Glutamatergic neuron (in vitro differentiated cells): ENCODE data around the gene DLG1. TPM values are rescaled to one million over a fixed set of nuclear protein-coding genes. Genes with fewer than 3 reads are reported as not detected.

ENCODE experiments used
- DNase-seq: peaks from one replicate; pipeline ENCODE4 v3.0.0; 2022
- H3K27ac Mint-ChIP-seq: one replicate; pipeline ENCODE4 v1.8.0; 2020; ENCODE audit warnings: mild to moderate bottlenecking, mixed read lengths, inconsistent platforms; ENCODE audit not compliant: unreplicated experiment
- H3K27me3 Mint-ChIP-seq: one replicate; pipeline ENCODE4 v1.8.0; 2020; ENCODE audit warnings: mild to moderate bottlenecking, moderate library complexity, mixed read lengths, inconsistent platforms; ENCODE audit not compliant: unreplicated experiment
- H3K36me3 Mint-ChIP-seq: one replicate; pipeline ENCODE4 v1.8.0; 2020; ENCODE audit warnings: mild to moderate bottlenecking, mixed read lengths, inconsistent platforms; ENCODE audit not compliant: unreplicated experiment
- H3K4me1 Mint-ChIP-seq: one replicate; pipeline ENCODE4 v1.8.0; 2020; ENCODE audit warnings: mild to moderate bottlenecking, low read depth, mixed read lengths, inconsistent platforms; ENCODE audit not compliant: unreplicated experiment
- H3K4me3 Mint-ChIP-seq: one replicate; pipeline ENCODE4 v1.8.0; 2020; ENCODE audit warnings: mild to moderate bottlenecking, mixed read lengths, inconsistent platforms; ENCODE audit not compliant: unreplicated experiment
- H3K9me3 Mint-ChIP-seq: one replicate; pipeline ENCODE4 v1.8.0; 2020; ENCODE audit warnings: mild to moderate bottlenecking, moderate library complexity, mixed read lengths, inconsistent platforms; ENCODE audit not compliant: unreplicated experiment
- CTCF ChIP-seq: fragments of 200-600 bp; sonication (generic); IDR thresholded peaks from one replicate; pipeline ENCODE4 v1.5.0; 2021; ENCODE audit not compliant: partially characterized antibody, unreplicated experiment
- total RNA-seq: library from RNA; stranded (reverse); fragmentation: NEBNext Ultra II Directional; extraction: Animal tissue kit (Norgen Biotek cat#: 25700); gene quantifications from one replicate; pipeline ENCODE4 v1.2.1, GENCODE V29; 2021; ENCODE audit not compliant: unreplicated experiment

The DLG1 gene
- total RNA-seq, 1 donor from 2014 or later = 66.0 TPM

- Mint-ChIP-seq H3K27ac (no peak overlapping the region), H3K4me3 (no peak overlapping the region)
Measured at GRCh38 chr3:197175503-197175902, 122.9 kb downstream of the DLG1 start.

GRCh38 chr3:197174927-197175326 lies 123.5 kb downstream of the DLG1 start:
- Mint-ChIP-seq H3K27ac (no peak overlapping the region), H3K27me3 (no peaks in the 10 kb centered on the region), H3K9me3 (peaks cover 1% of the 10 kb centered on the region), H3K4me3 (no peak overlapping the region), H3K36me3 (no peaks in the 10 kb centered on the region), H3K4me1 (peaks cover 8% of the 10 kb centered on the region)
- TF ChIP-seq CTCF = no peak
- no peak for DNase-seq

More at GRCh38 chr3:197175503-197175902, 122.9 kb downstream of the DLG1 start:
- TF ChIP-seq CTCF = no peak
- no peak for DNase-seq
- no peaks in the 10 kb centered on the region for H3K36me3 Mint-ChIP-seq
- peaks cover 1% of the 10 kb centered on the region for H3K9me3 Mint-ChIP-seq
- no peaks in the 10 kb centered on the region for H3K27me3 Mint-ChIP-seq
- peaks cover 8% of the 10 kb centered on the region for H3K4me1 Mint-ChIP-seq

GRCh38 chr3:197173620-197174019 lies 124.8 kb downstream of the DLG1 start:
- no peak overlapping the region for H3K27ac Mint-ChIP-seq
- no peaks in the 10 kb centered on the region for H3K36me3 Mint-ChIP-seq
- TF ChIP-seq CTCF = no peak
- no peak overlapping the region for H3K4me3 Mint-ChIP-seq
- H3K4me1 Mint-ChIP-seq = peaks cover 5% of the 10 kb centered on the region
- no peaks in the 10 kb centered on the region for H3K27me3 Mint-ChIP-seq
- no peak for DNase-seq
- H3K9me3 Mint-ChIP-seq = peaks cover 1% of the 10 kb centered on the region

GRCh38 chr3:197171481-197172067 lies 126.8 kb downstream of the DLG1 start:
- H3K27me3 Mint-ChIP-seq = no peaks in the 10 kb centered on the region
- no peak overlapping the region for H3K4me3 Mint-ChIP-seq
- TF ChIP-seq CTCF = no peak
- no peaks in the 10 kb centered on the region for H3K36me3 Mint-ChIP-seq
- peaks cover 3% of the 10 kb centered on the region for H3K9me3 Mint-ChIP-seq
- H3K4me1 Mint-ChIP-seq = peaks cover 9% of the 10 kb centered on the region
- no peak for DNase-seq
- no peak overlapping the region for H3K27ac Mint-ChIP-seq

GRCh38 chr3:197169028-197169427 lies 129.4 kb downstream of the DLG1 start:
- Mint-ChIP-seq H3K36me3 (no peaks in the 10 kb centered on the region), H3K9me3 (peaks cover 2% of the 10 kb centered on the region)
- no peak for DNase-seq

More at GRCh38 chr3:197169028-197169427, 129.4 kb downstream of the DLG1 start:
- TF ChIP-seq CTCF = no peak
- H3K27me3 Mint-ChIP-seq = peaks cover 2% of the 10 kb centered on the region
- H3K4me3 Mint-ChIP-seq = no peak overlapping the region
- H3K4me1 Mint-ChIP-seq = peaks cover 7% of the 10 kb centered on the region
- H3K27ac Mint-ChIP-seq = no peak overlapping the region
